ENCODE data around the gene FMN1. TPM values are rescaled to one million over a fixed set of nuclear protein-coding genes. Genes with fewer than 3 reads are reported as not detected.

Gene FMN1
- total RNA-seq, 1 experiment from 2014 or later = 1.2 TPM

GRCh38 chr15:32722136-32722535 is 472.4 kb downstream of the FMN1 start:
- POLR2A ChIA-PET = interaction anchor here (0.7 kb wide), 1 partner anchor 13 kb away, joined by 3 read pairs; no protein-coding TSS in a partner anchor
- Mint-ChIP-seq H3K4me3 (ENCODE audit: unreplicated experiment) (no peak overlapping the region), H3K4me1 (ENCODE audit: insufficient read depth, unreplicated experiment) (no peaks in the 10 kb centered on the region), H3K36me3 (ENCODE audit: insufficient read depth, unreplicated experiment) (peaks cover 6% of the 10 kb centered on the region), H3K27me3 (ENCODE audit: insufficient read depth, unreplicated experiment) (no peaks in the 10 kb centered on the region), H3K9me3 (ENCODE audit: unreplicated experiment) (no peaks in the 10 kb centered on the region), H3K27ac (ENCODE audit: low read depth, unreplicated experiment) (no peak overlapping the region)
- CTCF ChIA-PET = interaction anchor here (0.6 to 1.6 kb wide), 3 partner anchors 12 to 1340 kb away, joined by 3 to 4 read pairs (median 4); no protein-coding TSS in a partner anchor
- no peak for DNase-seq (ENCODE audit: unreplicated experiment)
- TF ChIP-seq CTCF (IDR thresholded peaks at IDR 0.05; ENCODE audit: unreplicated experiment) = no peak
- no TSS peak for BruUV-seq (replicated peaks)
- intact Hi-C loops (cut with micrococcal nuclease) = no loop called here

- no peak overlapping the region for H3K4me3 Mint-ChIP-seq (ENCODE audit: unreplicated experiment)
- no peaks in the 10 kb centered on the region for H3K27me3 Mint-ChIP-seq (ENCODE audit: insufficient read depth, unreplicated experiment)
- DNase-seq (ENCODE audit: unreplicated experiment) = no peak
- CTCF ChIA-PET = interaction anchor here (0.6 to 1.6 kb wide), 3 partner anchors 9 to 59 kb away, joined by 3 to 4 read pairs (median 3); no protein-coding TSS in a partner anchor
- H3K9me3 Mint-ChIP-seq (ENCODE audit: unreplicated experiment) = no peaks in the 10 kb centered on the region
- H3K4me1 Mint-ChIP-seq (ENCODE audit: insufficient read depth, unreplicated experiment) = no peaks in the 10 kb centered on the region
- POLR2A ChIA-PET = interaction anchor here (0.7 kb wide), 1 partner anchor 13 kb away, joined by 3 read pairs; no protein-coding TSS in a partner anchor
- H3K36me3 Mint-ChIP-seq (ENCODE audit: insufficient read depth, unreplicated experiment) = peaks cover 6% of the 10 kb centered on the region
- intact Hi-C loops (cut with micrococcal nuclease) = no loop called here
- BruUV-seq (replicated peaks) = no TSS peak
- no peak for TF ChIP-seq CTCF (IDR thresholded peaks at IDR 0.05; ENCODE audit: unreplicated experiment)
- H3K27ac Mint-ChIP-seq (ENCODE audit: low read depth, unreplicated experiment) = no peak overlapping the region
These were observed 472.9 kb downstream of the FMN1 start for GRCh38 chr15:32721596-32721995.

DNA sequence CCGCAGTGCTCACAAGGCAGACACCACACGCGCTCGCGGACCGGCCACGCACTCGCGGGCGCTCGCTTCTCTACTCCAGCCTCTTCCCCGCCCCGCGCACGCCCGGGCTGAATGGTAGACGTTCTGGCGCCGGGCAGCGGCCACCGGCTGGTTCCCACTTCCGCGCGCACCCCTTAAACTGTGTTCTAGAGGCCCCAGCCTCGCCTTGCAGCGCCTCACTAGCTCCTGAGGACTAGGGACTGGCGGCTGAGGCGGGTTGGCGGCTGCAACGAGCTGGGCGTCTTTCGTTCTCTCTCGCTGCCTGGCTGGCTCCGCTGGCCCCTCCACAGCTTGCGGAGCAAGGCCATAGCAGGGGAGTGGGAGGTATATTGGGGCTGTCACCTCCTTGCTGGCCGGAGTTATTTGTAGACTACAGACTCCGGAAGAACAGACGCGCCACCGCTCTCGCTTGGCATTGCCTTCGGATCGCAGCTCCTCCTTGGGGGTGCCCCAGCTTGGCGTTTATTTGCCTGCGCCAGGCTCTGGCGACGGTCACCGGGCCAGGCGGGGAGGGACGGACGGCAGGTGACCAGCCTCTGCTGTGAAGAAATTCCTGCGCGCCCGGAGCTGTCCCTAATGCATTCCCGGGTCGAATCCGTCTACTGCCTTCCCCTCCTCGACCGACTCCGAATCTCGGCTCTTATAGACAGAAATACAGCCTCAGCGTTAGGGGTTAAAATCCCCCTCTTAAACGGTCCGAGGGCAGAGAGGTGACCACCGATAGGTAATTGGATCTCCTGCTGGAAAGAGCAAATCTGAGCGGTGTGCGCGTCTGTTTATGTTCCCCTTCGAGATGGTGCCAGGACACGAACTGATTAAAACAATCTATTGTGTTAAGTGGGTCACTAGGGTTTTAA is 475.4 kb downstream of the FMN1 start:
- DNase-seq (ENCODE audit: unreplicated experiment) = no peak
- H3K27ac Mint-ChIP-seq (ENCODE audit: low read depth, unreplicated experiment) = no peak overlapping the region
- H3K27me3 Mint-ChIP-seq (ENCODE audit: insufficient read depth, unreplicated experiment) = no peaks in the 10 kb centered on the region
- H3K36me3 Mint-ChIP-seq (ENCODE audit: insufficient read depth, unreplicated experiment) = no peaks in the 10 kb centered on the region
- intact Hi-C loops (cut with micrococcal nuclease) = no loop called here
- TF ChIP-seq CTCF (IDR thresholded peaks at IDR 0.05; ENCODE audit: unreplicated experiment) = no peak
- H3K9me3 Mint-ChIP-seq (ENCODE audit: unreplicated experiment) = no peaks in the 10 kb centered on the region
- no TSS peak for BruUV-seq (replicated peaks)
- CTCF ChIA-PET = interaction anchor here (1.0 kb wide), 1 partner anchor 17 kb away, joined by 7 read pairs; no protein-coding TSS in a partner anchor
- H3K4me1 Mint-ChIP-seq (ENCODE audit: insufficient read depth, unreplicated experiment) = no peaks in the 10 kb centered on the region
- POLR2A ChIA-PET = no interaction called here
- no peak overlapping the region for H3K4me3 Mint-ChIP-seq (ENCODE audit: unreplicated experiment)

- DNase-seq (ENCODE audit: unreplicated experiment) = no peak
- no TSS peak for BruUV-seq (replicated peaks)
- ChIA-PET CTCF (no interaction called here), POLR2A (no interaction called here)
- Mint-ChIP-seq H3K27me3 (ENCODE audit: insufficient read depth, unreplicated experiment) (no peaks in the 10 kb centered on the region), H3K9me3 (ENCODE audit: unreplicated experiment) (no peaks in the 10 kb centered on the region), H3K4me3 (ENCODE audit: unreplicated experiment) (no peak overlapping the region), H3K36me3 (ENCODE audit: insufficient read depth, unreplicated experiment) (no peaks in the 10 kb centered on the region), H3K27ac (ENCODE audit: low read depth, unreplicated experiment) (no peak overlapping the region), H3K4me1 (ENCODE audit: insufficient read depth, unreplicated experiment) (no peaks in the 10 kb centered on the region)
- intact Hi-C loops (cut with micrococcal nuclease) = no loop called here
- no peak for TF ChIP-seq CTCF (IDR thresholded peaks at IDR 0.05; ENCODE audit: unreplicated experiment)
These were observed 476.2 kb downstream of the FMN1 start for GRCh38 chr15:32718227-32718820.

Measured in MCF 10A (cell line).